HG02973 (cell line): ENCODE results near the gene MAGEB3.

ENCODE experiments used
- ATAC-seq: cut with Tn5 transposase; IDR thresholded peaks from one replicate; pipeline ENCODE4 v1.9.1; 2021; ENCODE audit warnings: moderate library complexity; ENCODE audit not compliant: unreplicated experiment

The MAGEB3 gene

DNA sequence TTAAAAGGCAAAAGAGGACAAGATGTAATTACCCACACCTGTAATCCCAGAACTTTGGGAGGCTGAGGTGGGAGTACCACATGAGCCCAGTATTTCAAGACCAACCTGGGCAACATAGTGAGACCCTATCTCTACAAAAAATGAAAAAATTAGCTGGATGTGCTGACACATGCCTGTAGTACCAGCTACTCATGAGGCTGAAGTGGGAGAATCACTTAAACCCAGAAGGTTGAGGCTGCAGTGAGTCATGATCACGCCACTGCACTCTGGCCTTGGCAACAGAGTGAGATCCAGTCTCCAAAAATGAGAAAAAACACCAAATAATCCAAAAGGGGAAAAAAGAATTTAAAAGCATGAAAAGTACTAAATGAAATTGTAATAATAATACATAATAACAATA lies 47.9 kb downstream of the MAGEB3 start:
- no peak for ATAC-seq

DNA sequence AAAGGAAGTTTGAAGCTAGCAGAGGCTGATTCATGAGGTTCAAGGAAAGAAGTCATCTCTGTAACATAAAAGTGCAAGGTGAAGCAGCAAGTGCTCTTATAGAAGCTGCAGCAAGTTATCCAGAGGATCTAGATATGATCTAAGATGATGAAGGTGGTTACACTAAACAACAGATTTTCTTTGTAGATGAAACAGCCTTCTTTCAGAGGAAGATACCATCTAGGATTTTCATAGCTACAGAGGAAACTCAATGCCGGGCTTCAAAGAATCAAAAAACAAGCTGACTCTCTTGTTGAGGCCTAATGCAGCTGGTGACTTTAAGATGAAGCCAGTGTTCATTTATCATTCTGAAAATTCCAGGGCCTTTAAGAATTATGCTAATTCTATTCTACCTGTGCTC lies 50.0 kb downstream of the MAGEB3 start:
- no peak for ATAC-seq

DNA sequence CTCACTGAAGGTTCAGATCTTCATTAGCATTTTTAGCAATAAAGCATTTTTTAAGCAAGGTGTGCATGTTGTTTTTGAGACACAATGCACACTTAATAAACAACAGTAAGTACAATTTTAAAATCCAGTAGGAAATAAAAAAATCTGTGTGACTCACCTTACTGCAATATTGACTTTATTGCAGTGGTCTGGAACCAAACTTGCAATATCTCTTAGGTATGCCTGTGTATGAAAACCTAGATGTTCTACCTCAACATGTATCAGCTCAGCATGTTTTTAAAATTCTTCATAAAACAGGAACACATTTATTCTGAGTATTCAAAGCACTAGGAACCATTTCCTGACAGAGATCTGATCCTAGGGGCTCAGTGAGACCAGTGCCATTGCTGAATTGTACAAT lies 52.1 kb downstream of the MAGEB3 start:
- no peak for ATAC-seq

DNA sequence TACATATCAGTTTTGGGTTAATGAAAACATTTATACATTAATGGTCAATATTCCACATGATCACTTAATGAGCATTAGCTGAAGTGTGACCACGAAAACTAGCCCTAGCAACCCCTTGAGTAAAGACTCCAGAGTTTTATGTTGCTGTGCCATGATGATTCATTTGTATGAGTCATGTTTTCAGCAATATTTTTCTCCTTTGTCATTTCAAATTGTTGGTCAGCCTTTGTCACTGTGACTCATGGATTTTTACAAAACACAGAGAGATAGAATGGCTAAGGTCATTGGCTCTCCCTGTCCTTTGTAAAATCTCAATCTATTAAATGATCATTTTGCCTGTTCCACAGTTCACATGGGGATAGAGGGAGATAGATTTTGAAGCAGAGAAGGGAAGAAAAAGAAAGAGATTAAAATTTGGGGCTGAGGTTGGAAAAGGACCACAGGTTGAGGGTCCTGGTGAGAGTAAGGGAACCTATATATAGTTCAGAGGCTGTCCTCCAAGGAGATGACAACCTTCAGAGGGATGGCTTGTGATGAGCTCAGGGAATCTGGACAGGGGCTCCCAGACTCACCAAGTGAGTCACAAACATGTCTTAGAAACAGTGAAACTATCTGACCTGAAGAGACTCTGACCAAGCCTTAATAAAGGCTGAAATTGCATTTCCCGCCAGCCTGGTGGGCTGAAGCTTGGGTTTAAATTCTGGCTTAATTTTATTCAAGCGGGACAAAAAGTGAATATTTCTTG lies 53.2 kb downstream of the MAGEB3 start:
- no peak for ATAC-seq
